ENCODE results near the gene GP5. TPM values are rescaled to one million over a fixed set of nuclear protein-coding genes. Genes with fewer than 3 reads are reported as not detected.

GP5 gene
- total RNA-seq, 2 donors from 2014 or later: not detected

Other genes with a start within 250 kb of the GP5 start
- 1 to 10 TPM in 1 of 2 donors, not detected in 1; 1.3 TPM for gene CPN2, start 47.9 kb downstream of the GP5 start, total RNA-seq
- gene LRRC15, start 29.5 kb downstream of the GP5 start, total RNA-seq: 1 to 10 TPM in 1 of 2 donors, not detected in 1; 1.1 TPM
- gene ATP13A3, start 87.7 kb upstream of the GP5 start, total RNA-seq: 10 to 100 TPM; 75.4 to 80.4 TPM
- gene TMEM44, start 234.2 kb upstream of the GP5 start, total RNA-seq: 10 to 100 TPM; 11.0 to 11.1 TPM

Measured in prostate gland (tissue), 2 donors.